ENCODE measurements around the gene IL15. TPM values are rescaled to one million over a fixed set of nuclear protein-coding genes. Genes with fewer than 3 reads are reported as not detected.

The IL15 gene
- total and polyA plus RNA-seq, 2 of the 4 experiments (the other 2 are of a cell fraction): 5.0 to 5.2 TPM

GRCh38 chr4:141605425-141605856, 30.9 kb upstream of the IL15 start:
- Histone ChIP-seq H3K27ac (ENCODE audit: insufficient read depth, low read length) (no peak overlapping the region), H3K18ac (ENCODE audit: low read depth, low read length) (no peak overlapping the region), H2BK120ac (ENCODE audit: low read depth, low read length) (no peak overlapping the region), H3K56ac (ENCODE audit: extremely low read depth, insufficient read depth, low read length) (no peak overlapping the region), H3K14ac (replicated peaks; ENCODE audit: low read depth, low read length) (no peak overlapping the region), H3K4me2 (ENCODE audit: low read depth, low read length) (no peak overlapping the region), H4K20me1 (ENCODE audit: insufficient read depth, low read length) (no peaks in the 10 kb centered on the region), H3K23ac (ENCODE audit: low read depth, low read length) (no peak overlapping the region), H2BK5ac (ENCODE audit: low read depth, low read length, poor library complexity, severe bottlenecking) (no peak overlapping the region), H4K5ac (ENCODE audit: low read depth, low read length) (no peak overlapping the region), H2BK15ac (ENCODE audit: low read depth, low read length) (no peak overlapping the region), H3K27me3 (ENCODE audit: control insufficient read depth, insufficient read depth, low read length) (no peaks in the 10 kb centered on the region), H2AK5ac (ENCODE audit: low read depth, low read length) (no peak overlapping the region), H3K9me3 (ENCODE audit: control insufficient read depth, insufficient read depth, low read length) (no peaks in the 10 kb centered on the region), H4K91ac (ENCODE audit: insufficient read depth, low read depth, low read length) (no peak overlapping the region), H2AK9ac (replicated peaks; ENCODE audit: low read depth, low read length, poor library complexity) (no peak overlapping the region), H3K9ac (ENCODE audit: low read depth, low read length) (no peak overlapping the region), H3K79me1 (ENCODE audit: low read depth in 1 of 2, low read length in 2 of 2) (no peaks in the 10 kb centered on the region), H3K4me3 (ENCODE audit: insufficient read depth, low read depth, low read length) (no peak overlapping the region), H3K4ac (ENCODE audit: low read depth, low read length) (no peak overlapping the region), H3K36me3 (ENCODE audit: control insufficient read depth, insufficient read depth, low read length) (no peaks in the 10 kb centered on the region), H3K9me1 (ENCODE audit: insufficient read depth, low read length) (no peaks in the 10 kb centered on the region), H3K4me1 (ENCODE audit: control insufficient read depth, insufficient read depth, low read length) (no peaks in the 10 kb centered on the region), H4K8ac (ENCODE audit: low read depth in 2 of 2, low read length in 2 of 2) (no peak overlapping the region), H2AFZ (replicated peaks; ENCODE audit: low read length, poor library complexity) (no peak overlapping the region), H2BK20ac (ENCODE audit: low read depth, low read length) (no peak overlapping the region)
- in situ Hi-C loops (cut with MboI; ENCODE audit: low sequenced_read_pairs) (no loop called here), intact Hi-C loops (cut with micrococcal nuclease) (no loop called here), dilution Hi-C loops (cut with HindIII; ENCODE audit: low sequenced_read_pairs, unreplicated experiment) (no loop called here)
- DNase-seq: no peak
- no TSS peak for BruUV-seq (replicated peaks)
- ChIA-PET CTCF (no interaction called here), POLR2A (ENCODE audit: unreplicated experiment) (no interaction called here)
- no peak for TF ChIP-seq CEBPB (IDR thresholded peaks at IDR 0.05; ENCODE audit: low read depth, low read length)
- no peak for TF ChIP-seq BHLHE40 (IDR thresholded peaks at IDR 0.05; ENCODE audit: low read depth, low read length)
- TF ChIP-seq, protein P1, sequence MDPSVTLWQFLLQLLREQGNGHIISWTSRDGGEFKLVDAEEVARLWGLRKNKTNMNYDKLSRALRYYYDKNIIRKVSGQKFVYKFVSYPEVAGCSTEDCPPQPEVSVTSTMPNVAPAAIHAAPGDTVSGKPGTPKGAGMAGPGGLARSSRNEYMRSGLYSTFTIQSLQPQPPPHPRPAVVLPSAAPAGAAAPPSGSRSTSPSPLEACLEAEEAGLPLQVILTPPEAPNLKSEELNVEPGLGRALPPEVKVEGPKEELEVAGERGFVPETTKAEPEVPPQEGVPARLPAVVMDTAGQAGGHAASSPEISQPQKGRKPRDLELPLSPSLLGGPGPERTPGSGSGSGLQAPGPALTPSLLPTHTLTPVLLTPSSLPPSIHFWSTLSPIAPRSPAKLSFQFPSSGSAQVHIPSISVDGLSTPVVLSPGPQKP (IDR thresholded peaks at IDR 0.05; ENCODE audit: borderline replicate concordance, low read depth, low read length): no peak
- no peak for TF ChIP-seq SMC3 (IDR thresholded peaks at IDR 0.05; ENCODE audit: low read depth, low read length)
- TF ChIP-seq NFE2L2 (IDR thresholded peaks at IDR 0.05; ENCODE audit: low read depth, low read length): no peak
- no peak for TF ChIP-seq USF2 (IDR thresholded peaks at IDR 0.05; ENCODE audit: low read depth, low read length)
- TF ChIP-seq CHD1 (IDR thresholded peaks at IDR 0.05; ENCODE audit: low read depth, low read length): no peak
- TF ChIP-seq POLR2A (IDR thresholded peaks at IDR 0.05; ENCODE audit: low read depth, low read length): no peak
- no peak for TF ChIP-seq MAZ (IDR thresholded peaks at IDR 0.05; ENCODE audit: borderline replicate concordance, low read depth, low read length)
- TF ChIP-seq, protein P2, sequence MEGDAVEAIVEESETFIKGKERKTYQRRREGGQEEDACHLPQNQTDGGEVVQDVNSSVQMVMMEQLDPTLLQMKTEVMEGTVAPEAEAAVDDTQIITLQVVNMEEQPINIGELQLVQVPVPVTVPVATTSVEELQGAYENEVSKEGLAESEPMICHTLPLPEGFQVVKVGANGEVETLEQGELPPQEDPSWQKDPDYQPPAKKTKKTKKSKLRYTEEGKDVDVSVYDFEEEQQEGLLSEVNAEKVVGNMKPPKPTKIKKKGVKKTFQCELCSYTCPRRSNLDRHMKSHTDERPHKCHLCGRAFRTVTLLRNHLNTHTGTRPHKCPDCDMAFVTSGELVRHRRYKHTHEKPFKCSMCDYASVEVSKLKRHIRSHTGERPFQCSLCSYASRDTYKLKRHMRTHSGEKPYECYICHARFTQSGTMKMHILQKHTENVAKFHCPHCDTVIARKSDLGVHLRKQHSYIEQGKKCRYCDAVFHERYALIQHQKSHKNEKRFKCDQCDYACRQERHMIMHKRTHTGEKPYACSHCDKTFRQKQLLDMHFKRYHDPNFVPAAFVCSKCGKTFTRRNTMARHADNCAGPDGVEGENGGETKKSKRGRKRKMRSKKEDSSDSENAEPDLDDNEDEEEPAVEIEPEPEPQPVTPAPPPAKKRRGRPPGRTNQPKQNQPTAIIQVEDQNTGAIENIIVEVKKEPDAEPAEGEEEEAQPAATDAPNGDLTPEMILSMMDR (conservative IDR thresholded peaks at IDR 0.05; ENCODE audit: low read depth, low read length): no peak
- no peak for ATAC-seq (ENCODE audit: low read depth)
- 90% methylated on average over 5 of the region's 18 CpGs; no CpG with 5 or more reads in 1 of the 2 experiments for WGBS, 2 experiments (ENCODE audit: extremely low coverage in 2 of 2, insufficient read length in 1 of 2)

Measured in IMR-90 (cell line).